Activated B cell treated with CpG ODN at 0.5 μM for 24 hours (primary cell): ENCODE results near the gene CEP192. TPM values are rescaled to one million over a fixed set of nuclear protein-coding genes. Genes with fewer than 3 reads are reported as not detected.

Source experiments
- ATAC-seq: fragments of 200-7000 bp; cut with Tn5 transposase; one replicate; pipeline ENCODE4 v1.10.0; 2021; ENCODE audit warnings: low read depth, mild to moderate bottlenecking, moderate library complexity
- CTCF ChIA-PET: fragments of 350-600 bp; sonication (Branson Sonifier 250); formaldehyde crosslinking; loops from one replicate; lab custom pipeline; 2021; ENCODE audit warnings: antibody characterized with exemption; lab: Charles Lee
- POLR2A ChIA-PET: fragments of 350-600 bp; sonication (Branson Sonifier 250); formaldehyde crosslinking; loops from one replicate; lab custom pipeline; 2021; ENCODE audit warnings: antibody characterized with exemption; lab: Charles Lee
- DNase-seq: peaks from one replicate; pipeline ENCODE4 v3.0.0; 2022
- H3K27ac Mint-ChIP-seq: one replicate; pipeline ENCODE4 v1.8.0; 2020; ENCODE audit warnings: mixed read lengths
- H3K27me3 Mint-ChIP-seq: one replicate; pipeline ENCODE4 v1.8.0; 2021; ENCODE audit warnings: mixed read lengths
- H3K36me3 Mint-ChIP-seq: one replicate; pipeline ENCODE4 v1.8.0; 2021; ENCODE audit warnings: low read depth, mixed read lengths
- H3K4me1 Mint-ChIP-seq: one replicate; pipeline ENCODE4 v1.8.0; 2021; ENCODE audit warnings: mixed read lengths
- H3K4me3 Mint-ChIP-seq: one replicate; pipeline ENCODE4 v1.8.0; 2020; ENCODE audit warnings: mild to moderate bottlenecking, mixed read lengths
- H3K9me3 Mint-ChIP-seq: one replicate; pipeline ENCODE4 v1.8.0; 2020; ENCODE audit warnings: mixed read lengths
- CTCF ChIP-seq: fragments of 200-600 bp; IDR thresholded peaks from one replicate; pipeline ENCODE4 v1.8.0; 2022; ENCODE audit warnings: antibody characterized with exemption, mild to moderate bottlenecking
- intact Hi-C: fragments of 100-400 bp; cut with micrococcal nuclease; formaldehyde crosslinking; loops from one replicate; pipeline ENCODE4 v1.15.1; 2024
- total RNA-seq: library from RNA; stranded (reverse); gene quantifications from 2 replicates; pipeline ENCODE4 v1.2.3, GENCODE V29; 2022

The CEP192 gene
- total RNA-seq, 1 donor from 2014 or later = 34.2 TPM

DNA sequence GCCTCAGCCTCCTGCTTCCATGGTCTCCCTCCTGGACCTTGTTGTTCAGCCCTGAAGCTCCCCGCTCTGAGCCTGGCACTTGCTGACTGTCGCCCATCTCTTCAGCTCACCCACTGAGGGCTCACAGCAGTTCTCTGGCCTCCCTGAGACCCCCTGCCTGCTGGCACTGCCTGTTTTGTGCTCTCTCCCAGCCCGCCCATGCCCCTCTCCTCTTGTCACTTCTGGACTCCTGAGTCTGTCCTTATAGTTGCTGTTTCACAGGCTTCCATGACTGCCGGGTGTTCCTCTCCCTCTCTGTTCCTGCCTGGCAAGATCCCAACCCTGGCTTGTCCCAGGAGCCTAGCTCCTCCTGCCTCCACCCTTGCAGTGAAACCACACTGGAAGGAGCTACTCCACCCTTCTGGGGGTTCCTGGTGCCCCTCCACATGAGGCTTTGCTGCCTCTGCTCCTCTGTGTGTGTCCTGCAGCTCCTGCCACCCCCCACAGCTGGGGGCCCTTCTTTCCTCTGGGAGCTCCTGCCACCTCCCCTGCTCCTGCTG lies 110.6 kb downstream of the CEP192 start:
- Mint-ChIP-seq H3K4me3 (no peak overlapping the region), H3K36me3 (peaks cover 84% of the 10 kb centered on the region), H3K4me1 (no peaks in the 10 kb centered on the region), H3K27me3 (no peaks in the 10 kb centered on the region), H3K9me3 (no peaks in the 10 kb centered on the region), H3K27ac (no peak overlapping the region)
- POLR2A ChIA-PET = no interaction called here
- TF ChIP-seq CTCF = no peak
- intact Hi-C loops = no loop called here
- ATAC-seq (no peak), DNase-seq (no peak)
- CTCF ChIA-PET = no interaction called here

GRCh38 chr18:13103366-13103765 lies 112.2 kb downstream of the CEP192 start:
- Mint-ChIP-seq H3K36me3 (peaks cover 92% of the 10 kb centered on the region), H3K4me1 (no peaks in the 10 kb centered on the region), H3K27me3 (no peaks in the 10 kb centered on the region), H3K9me3 (no peaks in the 10 kb centered on the region), H3K27ac (no peak overlapping the region), H3K4me3 (no peak overlapping the region)
- ATAC-seq (no peak), DNase-seq (no peak)
- no peak for TF ChIP-seq CTCF
- intact Hi-C loops = no loop called here
- POLR2A ChIA-PET = no interaction called here
- CTCF ChIA-PET = no interaction called here

DNA sequence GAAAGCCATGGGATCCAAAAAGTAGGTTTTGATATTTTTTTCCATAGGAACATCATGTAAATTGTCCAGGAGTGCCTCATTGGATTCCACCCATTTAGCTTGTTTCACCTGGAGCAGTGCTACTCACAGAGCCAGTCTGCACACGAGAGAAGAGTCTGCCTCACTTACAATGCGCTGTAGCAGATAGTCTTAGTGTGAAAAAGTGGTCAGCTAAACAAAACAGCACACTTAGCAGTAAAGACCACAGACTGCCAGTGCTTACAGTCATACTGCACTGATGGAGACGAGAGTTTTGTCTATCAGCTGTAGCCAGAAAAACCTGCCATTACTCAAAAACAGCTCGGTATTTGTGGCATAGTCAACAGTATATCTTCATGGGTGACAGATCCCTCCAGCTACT lies 113.9 kb downstream of the CEP192 start:
- no peak overlapping the region for H3K27ac Mint-ChIP-seq
- no peaks in the 10 kb centered on the region for H3K4me1 Mint-ChIP-seq
- H3K4me3 Mint-ChIP-seq = no peak overlapping the region
- DNase-seq (no peak), ATAC-seq (no peak)
- no peaks in the 10 kb centered on the region for H3K9me3 Mint-ChIP-seq
- H3K36me3 Mint-ChIP-seq = peaks cover 93% of the 10 kb centered on the region
- ChIA-PET POLR2A (no interaction called here), CTCF (no interaction called here)
- no peaks in the 10 kb centered on the region for H3K27me3 Mint-ChIP-seq
- TF ChIP-seq CTCF = no peak
- intact Hi-C loops = no loop called here

DNA sequence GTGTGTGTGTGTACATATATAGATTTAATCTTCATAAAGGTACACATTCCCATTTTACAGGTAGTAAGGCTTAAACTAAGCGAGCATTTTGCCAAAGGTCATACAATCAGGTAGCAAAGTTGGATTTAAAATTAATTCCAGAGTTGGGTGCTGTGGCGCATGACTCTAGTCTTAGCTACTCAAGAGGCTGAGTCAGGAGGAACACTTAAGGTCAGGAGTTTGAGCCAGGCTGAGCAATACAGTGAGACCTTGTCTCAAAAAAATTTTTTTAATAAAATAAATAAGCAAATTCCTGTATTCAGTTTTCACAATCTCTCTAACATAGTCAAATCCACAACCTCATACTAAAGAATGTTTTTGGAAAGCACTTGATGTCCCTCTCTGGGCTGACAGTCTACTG lies 115.9 kb downstream of the CEP192 start:
- no peak overlapping the region for H3K27ac Mint-ChIP-seq
- peaks cover 82% of the 10 kb centered on the region for H3K36me3 Mint-ChIP-seq
- ChIA-PET POLR2A (interaction anchor here (0.7 kb wide), 1 partner anchor 158 kb away, joined by 7 read pairs; no protein-coding TSS in a partner anchor), CTCF (no interaction called here)
- ATAC-seq (no peak), DNase-seq (no peak)
- no peaks in the 10 kb centered on the region for H3K9me3 Mint-ChIP-seq
- H3K27me3 Mint-ChIP-seq = no peaks in the 10 kb centered on the region
- H3K4me1 Mint-ChIP-seq = no peaks in the 10 kb centered on the region
- intact Hi-C loops = no loop called here
- TF ChIP-seq CTCF = no peak
- H3K4me3 Mint-ChIP-seq = no peak overlapping the region

DNA sequence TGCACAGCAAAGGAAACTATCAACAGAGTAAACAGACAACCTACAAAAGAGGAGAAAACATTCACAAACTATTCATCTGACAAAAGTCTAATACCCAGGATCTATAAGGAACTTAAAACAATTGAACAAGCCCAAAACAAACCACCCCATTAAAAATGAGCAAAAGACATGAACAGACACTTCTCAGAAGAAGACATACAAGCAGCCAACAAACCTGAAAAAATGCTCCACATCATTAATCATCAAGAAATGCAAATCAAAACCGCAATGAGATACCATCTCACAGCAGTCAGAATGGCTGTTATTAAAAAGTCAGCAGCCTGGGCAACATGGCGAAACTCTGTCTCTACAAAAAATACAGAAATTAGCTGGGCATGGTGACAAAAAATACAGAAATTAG lies 117.2 kb downstream of the CEP192 start:
- POLR2A ChIA-PET = no interaction called here
- TF ChIP-seq CTCF = no peak
- ATAC-seq (no peak), DNase-seq (no peak)
- intact Hi-C loops = no loop called here
- CTCF ChIA-PET = no interaction called here
- Mint-ChIP-seq H3K27me3 (no peaks in the 10 kb centered on the region), H3K9me3 (no peaks in the 10 kb centered on the region), H3K4me1 (no peaks in the 10 kb centered on the region), H3K4me3 (no peak overlapping the region), H3K27ac (no peak overlapping the region), H3K36me3 (peaks cover 72% of the 10 kb centered on the region)
